Measurements from ENCODE around the gene SRXN1.
"Not testable (repeated sequence)": the region's sequence is repeated elsewhere in the genome, so short reads cannot be mapped to it uniquely, and the experiment has no call there.

The SRXN1 gene

GRCh38 chr20:646107-646867, 6.7 kb downstream of the SRXN1 start:
- Histone ChIP-seq H3K4me3 (ENCODE audit: low read depth, low read length) (no peak overlapping the region), H3K36me3 (replicated peaks) (peaks cover 35% of the 10 kb centered on the region), H3K27ac (no peak overlapping the region), H3K27me3 (replicated peaks) (no peaks in the 10 kb centered on the region)
- TF ChIP-seq CTCF (IDR thresholded peaks at IDR 0.05; ENCODE audit: low read depth, low read length, missing control alignments): no peak
- no peak for DNase-seq
- in situ Hi-C loops (cut with HindIII; ENCODE audit: low pct_ligation_motif_present, low sequenced_read_pairs): no loop called here

- in situ Hi-C loops (cut with HindIII; ENCODE audit: low pct_ligation_motif_present, low sequenced_read_pairs): no loop called here
- peak; percentile 41 for DNase-seq
- Histone ChIP-seq H3K4me3 (ENCODE audit: low read depth, low read length) (no peak overlapping the region), H3K27ac (no peak overlapping the region), H3K36me3 (replicated peaks) (peaks cover 31% of the 10 kb centered on the region), H3K27me3 (replicated peaks) (no peaks in the 10 kb centered on the region)
- peak; percentile 96 for TF ChIP-seq CTCF (IDR thresholded peaks at IDR 0.05; ENCODE audit: low read depth, low read length, missing control alignments)
Observed at GRCh38 chr20:645318-646106, 7.5 kb downstream of the SRXN1 start.

- H3K4me3 ChIP-seq (ENCODE audit: low read depth, low read length): no peak overlapping the region
- DNase-seq: no peak
- in situ Hi-C loops (cut with HindIII; ENCODE audit: low pct_ligation_motif_present, low sequenced_read_pairs): no loop called here
- no peaks in the 10 kb centered on the region for H3K27me3 ChIP-seq (replicated peaks)
- no peak overlapping the region for H3K27ac ChIP-seq
- no peak for TF ChIP-seq CTCF (IDR thresholded peaks at IDR 0.05; ENCODE audit: low read depth, low read length, missing control alignments)
- peaks cover 25% of the 10 kb centered on the region for H3K36me3 ChIP-seq (replicated peaks)
Observed at GRCh38 chr20:644692-645317, 8.2 kb downstream of the SRXN1 start.

GRCh38 chr20:642398-643174, 10.4 kb downstream of the SRXN1 start:
- DNase-seq: no peak
- Histone ChIP-seq H3K4me3 (ENCODE audit: low read depth, low read length) (no peak overlapping the region), H3K27ac (no peak overlapping the region), H3K36me3 (replicated peaks) (peaks cover 9% of the 10 kb centered on the region), H3K27me3 (replicated peaks) (no peaks in the 10 kb centered on the region)
- TF ChIP-seq CTCF (IDR thresholded peaks at IDR 0.05; ENCODE audit: low read depth, low read length, missing control alignments): no peak
- in situ Hi-C loops (cut with HindIII; ENCODE audit: low pct_ligation_motif_present, low sequenced_read_pairs): no loop called here

- H3K4me3 ChIP-seq (ENCODE audit: low read depth, low read length); DNase-seq; H3K36me3 ChIP-seq (replicated peaks); in situ Hi-C loops (cut with HindIII; ENCODE audit: low pct_ligation_motif_present, low sequenced_read_pairs); H3K27me3 ChIP-seq (replicated peaks); H3K27ac ChIP-seq: not testable (repeated sequence)
Observed at GRCh38 chr20:642013-642397, 11.0 kb downstream of the SRXN1 start.

Data from brain microvascular endothelial cell (primary cell).